HG03378 (cell line): ENCODE data around the gene NT5C1A.
A peak's percentile ranks its signal among the peaks of the same experiment; 100 is the strongest.

Experiments
- ATAC-seq: cut with Tn5 transposase; IDR thresholded peaks from one replicate; pipeline ENCODE4 v1.9.1; 2021; ENCODE audit warnings: mild to moderate bottlenecking, moderate library complexity; ENCODE audit not compliant: unreplicated experiment

NT5C1A gene

DNA sequence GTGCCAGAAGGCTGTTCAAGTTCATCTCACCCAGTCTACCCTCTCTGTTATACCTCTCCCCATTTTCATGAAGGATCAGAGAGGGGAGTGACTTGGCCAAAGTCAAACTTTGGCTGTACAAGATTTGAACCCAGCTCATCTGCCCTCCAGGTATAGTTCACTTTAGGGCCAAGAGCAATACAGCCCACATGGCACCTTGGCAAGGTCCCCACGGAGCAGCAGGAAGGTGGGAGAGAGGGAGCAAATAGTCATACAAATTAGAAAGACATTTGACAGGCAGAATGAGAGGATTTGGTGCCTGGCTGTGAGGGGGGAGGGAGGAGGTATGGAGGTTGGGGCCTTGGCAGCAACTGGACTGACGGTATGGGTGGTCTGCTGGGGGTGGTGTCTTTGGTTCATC lies 18.3 kb upstream of the NT5C1A start:
- ATAC-seq, result no peak

DNA sequence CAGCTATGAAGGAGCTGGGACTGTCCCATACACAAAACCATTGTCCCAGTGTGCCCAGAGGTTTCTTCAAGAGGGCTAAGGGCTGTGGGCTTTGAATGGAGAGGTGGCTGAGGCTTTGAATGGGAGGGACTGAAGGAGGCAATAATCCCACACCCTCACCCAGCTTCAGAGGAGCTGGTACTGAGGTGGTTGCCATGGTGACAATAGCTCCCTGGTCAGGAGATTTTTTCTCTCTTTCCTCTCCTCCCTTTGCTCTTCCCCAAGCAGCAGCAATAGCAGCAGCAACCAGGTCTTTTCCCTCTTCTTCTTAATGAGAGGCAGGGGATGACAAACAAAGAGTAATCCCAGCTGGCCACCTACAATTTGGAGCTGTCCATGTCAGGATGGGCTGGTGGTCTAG lies 17.7 kb upstream of the NT5C1A start:
- ATAC-seq, result no peak

DNA sequence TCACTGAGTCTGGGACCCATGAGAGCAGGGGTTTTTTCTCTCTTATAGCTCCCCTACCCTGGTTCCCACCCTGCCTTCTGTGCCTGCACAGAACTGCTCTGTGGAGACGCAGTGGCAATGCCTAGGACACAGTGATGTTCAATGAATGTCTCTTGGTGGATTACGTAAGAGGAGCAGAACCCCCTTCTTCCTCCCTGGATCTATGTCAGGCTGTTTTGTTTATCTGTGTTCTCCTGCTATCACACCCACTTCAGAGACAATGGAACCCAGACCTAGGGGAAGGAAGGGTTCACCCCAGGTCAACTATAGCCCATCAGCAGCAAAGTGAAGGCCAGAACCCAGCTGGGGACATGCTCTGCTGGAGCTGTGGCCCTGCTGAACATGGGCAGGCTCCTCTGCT lies 17.3 kb upstream of the NT5C1A start:
- ATAC-seq, result no peak

GRCh38 chr1:39688706-39689105 lies 16.8 kb upstream of the NT5C1A start:
- ATAC-seq, result no peak

DNA sequence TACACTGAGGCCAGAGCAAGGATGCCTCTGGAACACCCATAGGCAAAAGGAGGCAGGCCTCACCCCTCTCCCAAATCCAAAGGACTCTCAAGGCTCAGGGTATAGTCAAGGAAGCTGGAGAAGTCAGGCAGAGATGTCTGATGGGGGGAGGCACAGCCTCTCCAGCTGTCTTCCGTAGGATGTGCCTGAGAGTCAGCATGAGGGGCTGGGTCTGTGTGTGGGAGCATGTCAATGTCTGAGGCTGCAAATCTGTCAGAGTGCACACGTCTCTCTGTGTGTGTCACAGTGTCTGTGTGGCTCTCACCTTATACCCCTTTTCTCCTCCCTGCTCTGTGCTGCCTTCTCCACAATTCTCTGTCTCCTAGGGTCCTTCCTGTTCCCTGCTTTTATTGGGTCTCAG lies 15.3 kb upstream of the NT5C1A start:
- no peak for ATAC-seq

GRCh38 chr1:39685071-39685470 lies 13.2 kb upstream of the NT5C1A start:
- no peak for ATAC-seq

DNA sequence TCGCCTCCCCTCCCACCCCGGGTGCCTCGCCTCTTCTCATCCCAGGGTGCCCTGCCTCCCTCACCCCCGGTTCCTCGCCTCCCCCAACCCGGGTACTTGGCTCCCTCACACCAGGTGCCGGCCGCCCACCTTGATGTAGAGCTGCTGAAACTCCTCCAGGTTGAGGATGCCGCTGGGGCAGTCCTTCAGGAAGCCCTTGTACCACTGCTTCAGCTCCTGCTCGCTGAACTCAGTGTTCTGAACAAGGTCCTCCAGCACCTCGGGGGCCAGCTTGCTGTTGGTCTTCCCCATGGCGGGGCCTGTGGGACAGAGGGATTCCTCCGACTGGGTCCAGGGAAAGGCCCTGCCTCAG lies 12.4 kb upstream of the NT5C1A start:
- no peak for ATAC-seq

GRCh38 chr1:39683591-39684312 lies 11.8 kb upstream of the NT5C1A start:
- ATAC-seq, result no peak

- ATAC-seq, result no peak
Observed at GRCh38 chr1:39681999-39682398, 10.1 kb upstream of the NT5C1A start.

DNA sequence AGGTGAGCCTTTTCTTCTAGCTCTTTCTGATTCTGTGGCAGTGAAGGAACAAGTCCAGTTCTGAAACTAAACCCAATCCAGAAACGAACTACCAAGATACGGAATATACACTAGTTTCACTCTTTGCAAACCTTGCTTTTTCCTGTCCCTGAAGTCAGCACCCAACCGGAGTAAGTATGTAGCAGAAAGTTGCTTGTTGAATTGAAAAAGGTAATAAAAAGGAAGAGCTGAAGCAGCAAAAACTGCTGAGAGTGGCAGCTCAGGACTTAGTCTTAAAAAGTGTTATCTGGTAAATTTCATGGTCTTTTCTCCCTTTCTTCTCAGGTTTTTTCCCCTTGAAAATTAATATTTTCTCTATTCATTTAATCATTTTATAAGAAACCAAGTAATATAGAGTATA lies 9.4 kb upstream of the NT5C1A start:
- no peak for ATAC-seq

DNA sequence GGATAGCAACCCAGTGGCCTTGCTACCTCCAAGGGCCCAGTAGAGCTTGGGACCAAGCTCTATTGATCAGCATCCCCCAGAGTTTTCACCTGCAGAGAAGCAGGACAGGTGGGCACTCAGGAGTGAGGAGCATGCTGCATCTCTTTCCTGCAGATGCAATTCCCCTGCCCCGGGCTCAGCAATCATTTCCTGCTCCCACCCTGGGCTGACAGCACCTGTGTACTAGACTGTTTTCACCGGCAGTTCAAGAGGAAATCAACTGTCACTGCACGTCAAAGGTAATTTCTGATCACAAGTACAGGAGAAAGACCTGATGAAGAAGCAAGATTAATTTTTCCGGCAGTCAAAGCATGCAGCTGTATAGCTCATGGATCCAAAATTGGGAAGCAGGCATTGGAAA lies 8.8 kb upstream of the NT5C1A start:
- ATAC-seq, result no peak

DNA sequence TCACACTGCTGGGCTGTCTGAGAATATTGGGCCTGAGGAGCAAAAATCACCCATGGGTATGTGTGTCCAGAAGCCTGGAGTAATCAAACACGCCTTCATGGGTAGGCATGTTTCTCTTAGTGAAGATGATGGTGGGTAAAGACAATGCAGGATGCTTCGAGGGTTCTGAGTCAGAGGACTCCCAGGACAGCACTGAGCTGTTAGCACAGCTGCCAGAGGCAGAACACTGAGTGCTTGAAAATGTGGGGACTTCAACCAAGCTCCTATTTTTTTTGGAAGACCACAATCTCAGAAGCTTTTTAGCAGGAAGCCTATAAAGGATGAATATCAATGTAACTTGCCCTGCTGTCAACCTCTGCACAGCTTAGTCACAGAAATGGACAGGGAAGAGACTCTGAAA lies 7.9 kb upstream of the NT5C1A start:
- ATAC-seq, result no peak

DNA sequence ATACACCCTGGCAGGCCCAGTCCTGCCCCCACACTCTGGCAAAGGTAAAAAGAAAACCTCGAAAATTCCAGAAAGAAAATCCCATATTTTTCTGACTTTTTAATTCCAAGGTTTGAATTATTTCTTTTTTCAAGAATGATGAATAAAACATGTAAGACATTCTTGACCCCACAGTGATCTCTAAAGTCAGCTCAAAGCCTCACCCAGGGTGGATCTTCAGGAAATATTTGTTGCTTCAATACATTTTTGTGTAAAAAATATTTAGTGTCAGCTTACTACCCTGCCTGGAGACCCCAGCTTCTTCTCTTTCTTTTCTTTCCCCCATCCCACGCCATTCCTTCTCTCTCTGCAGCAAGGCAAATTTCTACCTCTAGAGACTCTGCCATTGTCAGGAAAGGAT lies 7.0 kb upstream of the NT5C1A start:
- no peak for ATAC-seq

- ATAC-seq, result no peak
Observed at GRCh38 chr1:39677645-39678044, 5.7 kb upstream of the NT5C1A start.

DNA sequence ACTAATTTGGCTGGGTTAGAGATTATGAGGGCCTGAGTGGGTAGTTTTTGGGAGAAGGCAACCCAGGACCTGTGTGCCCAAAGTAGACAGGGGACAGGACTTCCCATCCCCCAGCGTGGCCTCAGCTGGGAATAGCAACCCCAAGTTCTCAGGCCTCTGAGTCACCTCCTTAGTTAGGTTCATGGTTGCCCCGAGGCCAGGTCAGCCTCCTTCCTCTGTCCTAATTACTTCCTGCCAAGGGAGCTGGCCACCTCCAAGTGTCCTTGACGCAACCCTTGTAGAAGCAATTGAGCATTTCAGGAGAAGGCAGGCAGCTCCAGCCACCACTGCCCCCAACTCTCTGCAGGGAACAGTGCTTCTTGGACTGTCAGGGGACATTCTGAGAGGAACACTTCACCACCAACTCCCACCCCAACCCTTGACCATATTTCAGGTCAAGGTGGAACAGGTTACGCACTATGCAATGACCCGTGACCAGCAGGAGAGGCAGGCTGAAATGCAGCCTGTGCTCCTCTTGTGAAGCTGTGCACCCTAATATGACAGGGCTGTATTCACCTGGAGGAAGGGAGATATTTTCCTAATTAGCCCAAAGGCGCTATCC lies 5.1 kb upstream of the NT5C1A start:
- no peak for ATAC-seq

- no peak for ATAC-seq
Observed at GRCh38 chr1:39675220-39675619, 3.3 kb upstream of the NT5C1A start.

DNA sequence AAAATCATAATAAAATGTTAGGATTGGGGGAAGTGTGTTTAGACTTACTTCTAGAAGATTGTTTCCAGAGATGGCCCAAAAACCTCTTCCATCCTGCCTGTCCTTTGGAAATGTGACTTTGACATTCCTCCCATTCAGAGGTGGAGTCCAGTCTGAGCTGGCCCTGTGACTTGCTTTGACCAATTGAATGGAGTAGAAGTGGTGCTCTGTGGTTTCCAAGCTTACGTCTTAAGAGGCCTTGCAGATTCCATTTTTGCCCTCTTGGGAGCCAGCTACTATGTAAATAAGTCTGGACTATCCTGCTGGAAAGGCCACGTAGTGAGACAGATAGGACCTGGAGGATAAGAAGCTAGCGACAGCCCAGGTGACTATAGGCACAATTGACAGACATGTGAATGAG lies 1.3 kb upstream of the NT5C1A start:
- no peak for ATAC-seq

- ATAC-seq, result no peak
Observed at GRCh38 chr1:39672551-39672947, 642 bp upstream of the NT5C1A start.

DNA sequence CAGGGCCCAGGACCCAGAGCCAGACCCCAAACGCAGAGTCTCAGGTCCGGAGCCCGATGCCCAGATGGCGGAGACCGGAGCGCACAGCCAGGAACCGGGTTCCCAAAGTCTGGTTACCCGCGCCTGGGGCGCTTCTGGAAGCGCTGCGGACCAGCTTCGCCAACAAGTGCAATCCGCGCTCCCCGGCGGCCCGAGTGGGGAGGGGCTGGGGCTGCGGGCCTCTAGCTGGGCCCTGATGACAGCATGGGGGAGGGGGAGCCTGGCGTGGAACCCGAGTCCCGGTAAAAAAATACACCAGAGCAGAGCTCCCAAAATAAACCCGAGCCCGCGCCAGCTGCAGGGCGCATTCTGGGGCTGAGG lies 494 bp downstream of the NT5C1A start:
- ATAC-seq, result no peak

- ATAC-seq, result no peak
Observed at GRCh38 chr1:39670689-39671088, 1.2 kb downstream of the NT5C1A start.

DNA sequence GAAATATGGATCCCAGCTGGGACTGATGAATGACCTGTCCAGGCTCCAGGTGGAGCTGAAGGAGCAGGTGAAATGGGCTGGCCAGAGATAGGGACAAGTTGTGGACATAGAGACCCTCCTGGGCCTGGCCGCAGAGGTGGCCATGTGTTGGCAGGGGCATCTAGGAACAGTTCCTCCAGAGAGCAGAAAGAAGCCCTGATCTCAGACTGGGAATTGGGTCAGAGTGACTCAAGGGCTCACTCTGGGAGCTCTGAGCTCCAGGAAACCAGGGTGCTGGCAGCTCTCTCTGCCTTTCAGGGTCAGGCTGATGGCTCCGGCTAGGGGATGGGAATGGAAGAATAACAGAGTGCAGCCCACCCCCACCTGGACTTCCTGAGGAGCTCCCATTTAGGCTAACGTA lies 3.0 kb downstream of the NT5C1A start:
- no peak for ATAC-seq

DNA sequence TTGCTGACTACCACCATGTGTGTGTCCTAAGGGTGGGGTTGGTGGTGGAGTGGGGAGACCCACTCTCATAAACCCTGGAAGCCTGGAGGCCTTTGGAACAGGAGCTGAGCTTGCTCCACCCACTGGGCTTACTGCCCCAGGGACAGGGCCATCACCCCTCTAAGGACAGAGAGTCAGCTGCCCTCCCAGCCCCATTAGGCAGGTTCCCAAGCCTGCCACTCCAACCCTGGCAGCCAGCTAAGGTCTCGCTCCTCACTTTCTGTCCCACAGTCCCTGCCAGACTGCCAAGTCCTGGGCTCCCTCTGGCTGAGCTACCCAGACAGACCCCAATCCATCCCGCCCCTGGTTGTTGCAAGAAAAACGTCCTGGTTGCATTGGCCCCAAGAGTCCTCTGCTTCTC lies 3.8 kb downstream of the NT5C1A start:
- no peak for ATAC-seq

- ATAC-seq, result peak; percentile 89
Observed at GRCh38 chr1:39666772-39667171, 5.1 kb downstream of the NT5C1A start.
